Omental fat pad (tissue), 4 donors: Measurements from ENCODE around the gene CYTH3. TPM values are rescaled to one million over a fixed set of nuclear protein-coding genes. Genes with fewer than 3 reads are reported as not detected.

Experiments used
- ATAC-seq: fragments of 150-250 bp; one replicate; pipeline ENCODE4 v1.9.1; 2016; ENCODE audit warnings: mild to moderate bottlenecking, moderate library complexity; ENCODE audit not compliant: low FRiP score
- DNase-seq: peaks from one replicate; pipeline ENCODE4 v3.0.0-alpha.2; 2019; ENCODE audit warnings: low spot score
- total RNA-seq, 4 donors: library from RNA; depleted of rRNA; stranded (reverse); fragments of >200 nt; gene quantifications; one replicate each; pipeline ENCODE4 v1.1.0, GENCODE V29; 2016
- TF ChIP-seq, protein P1 (sequence below), 3 donors: fragments of 450-650 bp; IDR thresholded peaks; one replicate each; pipeline ENCODE4 v1.5.1; 2016 to 2017; ENCODE audit warnings: antibody characterized with exemption in 3 of 3, mild to moderate bottlenecking in 3 of 3, moderate library complexity in 2 of 3

The CYTH3 gene
- total RNA-seq, 4 donors from 2014 or later, result 34.2 to 87.0 (median 60.2) TPM

DNA sequence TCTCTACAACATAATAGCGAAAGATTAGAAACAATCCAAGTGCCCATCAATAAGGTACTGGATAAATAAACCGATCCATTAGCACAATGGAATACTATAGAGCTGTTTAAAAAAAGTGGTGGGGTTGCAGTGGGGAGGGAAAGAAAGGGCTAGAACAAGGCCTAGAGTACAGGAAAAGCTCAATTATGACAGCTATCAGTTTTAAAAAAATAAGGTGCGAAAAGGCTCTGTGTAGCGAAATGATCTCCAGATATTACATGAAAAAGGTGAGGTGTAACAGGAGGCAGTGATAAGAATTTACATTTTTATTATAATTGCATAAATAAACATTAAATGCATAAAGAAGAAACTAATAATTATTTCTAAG lies 30.8 kb downstream of the CYTH3 start:
- TF ChIP-seq, protein P1, sequence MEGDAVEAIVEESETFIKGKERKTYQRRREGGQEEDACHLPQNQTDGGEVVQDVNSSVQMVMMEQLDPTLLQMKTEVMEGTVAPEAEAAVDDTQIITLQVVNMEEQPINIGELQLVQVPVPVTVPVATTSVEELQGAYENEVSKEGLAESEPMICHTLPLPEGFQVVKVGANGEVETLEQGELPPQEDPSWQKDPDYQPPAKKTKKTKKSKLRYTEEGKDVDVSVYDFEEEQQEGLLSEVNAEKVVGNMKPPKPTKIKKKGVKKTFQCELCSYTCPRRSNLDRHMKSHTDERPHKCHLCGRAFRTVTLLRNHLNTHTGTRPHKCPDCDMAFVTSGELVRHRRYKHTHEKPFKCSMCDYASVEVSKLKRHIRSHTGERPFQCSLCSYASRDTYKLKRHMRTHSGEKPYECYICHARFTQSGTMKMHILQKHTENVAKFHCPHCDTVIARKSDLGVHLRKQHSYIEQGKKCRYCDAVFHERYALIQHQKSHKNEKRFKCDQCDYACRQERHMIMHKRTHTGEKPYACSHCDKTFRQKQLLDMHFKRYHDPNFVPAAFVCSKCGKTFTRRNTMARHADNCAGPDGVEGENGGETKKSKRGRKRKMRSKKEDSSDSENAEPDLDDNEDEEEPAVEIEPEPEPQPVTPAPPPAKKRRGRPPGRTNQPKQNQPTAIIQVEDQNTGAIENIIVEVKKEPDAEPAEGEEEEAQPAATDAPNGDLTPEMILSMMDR (IDR thresholded peaks at IDR 0.05), result no peak
- ATAC-seq (no peak), DNase-seq (no peak)

GRCh38 chr7:6238309-6238925 lies 34.0 kb downstream of the CYTH3 start:
- DNase-seq (no peak), ATAC-seq (no peak)
- TF ChIP-seq, protein P1 (IDR thresholded peaks at IDR 0.05), result no peak

GRCh38 chr7:6237730-6238129 lies 34.7 kb downstream of the CYTH3 start:
- TF ChIP-seq, protein P1 (IDR thresholded peaks at IDR 0.05), result no peak
- no peak for DNase-seq
- no peak for ATAC-seq

GRCh38 chr7:6237011-6237410 lies 35.4 kb downstream of the CYTH3 start:
- TF ChIP-seq, protein P1 (IDR thresholded peaks at IDR 0.05), result no peak
- no peak for DNase-seq
- ATAC-seq, result no peak

GRCh38 chr7:6235029-6235871 lies 37.2 kb downstream of the CYTH3 start:
- TF ChIP-seq, protein P1 (IDR thresholded peaks at IDR 0.05), result no peak
- DNase-seq (no peak), ATAC-seq (no peak)

DNA sequence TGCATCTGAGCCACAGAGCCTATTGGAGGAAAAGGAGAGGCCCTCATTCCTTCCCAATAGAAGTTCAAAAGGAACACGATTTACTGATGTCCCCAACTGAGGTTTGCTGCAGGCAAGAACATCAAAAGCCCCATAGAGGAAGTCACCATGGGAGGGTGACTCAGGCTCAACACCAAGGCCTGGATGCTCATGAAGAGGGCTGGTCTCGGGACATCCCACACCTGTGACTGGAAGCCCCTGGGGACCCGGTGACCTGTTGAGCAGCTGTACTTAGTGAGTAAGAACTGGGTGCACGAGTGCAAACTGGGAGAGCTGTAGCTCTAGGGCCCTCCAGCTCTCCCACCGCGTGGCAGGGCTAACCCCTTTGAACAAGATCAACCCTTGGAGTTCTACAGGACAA lies 38.0 kb downstream of the CYTH3 start:
- ATAC-seq (no peak), DNase-seq (no peak)
- TF ChIP-seq, protein P1 (IDR thresholded peaks at IDR 0.05), result no peak

GRCh38 chr7:6232534-6232933 lies 39.9 kb downstream of the CYTH3 start:
- ATAC-seq, result no peak

More at GRCh38 chr7:6232534-6232933, 39.9 kb downstream of the CYTH3 start:
- TF ChIP-seq, protein P1 (IDR thresholded peaks at IDR 0.05), result no peak
- DNase-seq, result no peak
